B cell (primary cell): ENCODE results near the gene LAMA2.

Experiments
- EZH2 ChIP-seq: IDR thresholded peaks from 2 replicates; pipeline ENCODE4 v1.6.1; 2012; ENCODE audit warnings: borderline replicate concordance, low read depth, mild to moderate bottlenecking, moderate library complexity, low read length; ENCODE audit not compliant: insufficient read depth, poor library complexity, severe bottlenecking
- TF ChIP-seq, protein P1 (sequence below): fragments of 200-600 bp; IDR thresholded peaks from one replicate; pipeline ENCODE4 v1.8.0; 2022; ENCODE audit warnings: antibody characterized with exemption, mild to moderate bottlenecking

DNA sequence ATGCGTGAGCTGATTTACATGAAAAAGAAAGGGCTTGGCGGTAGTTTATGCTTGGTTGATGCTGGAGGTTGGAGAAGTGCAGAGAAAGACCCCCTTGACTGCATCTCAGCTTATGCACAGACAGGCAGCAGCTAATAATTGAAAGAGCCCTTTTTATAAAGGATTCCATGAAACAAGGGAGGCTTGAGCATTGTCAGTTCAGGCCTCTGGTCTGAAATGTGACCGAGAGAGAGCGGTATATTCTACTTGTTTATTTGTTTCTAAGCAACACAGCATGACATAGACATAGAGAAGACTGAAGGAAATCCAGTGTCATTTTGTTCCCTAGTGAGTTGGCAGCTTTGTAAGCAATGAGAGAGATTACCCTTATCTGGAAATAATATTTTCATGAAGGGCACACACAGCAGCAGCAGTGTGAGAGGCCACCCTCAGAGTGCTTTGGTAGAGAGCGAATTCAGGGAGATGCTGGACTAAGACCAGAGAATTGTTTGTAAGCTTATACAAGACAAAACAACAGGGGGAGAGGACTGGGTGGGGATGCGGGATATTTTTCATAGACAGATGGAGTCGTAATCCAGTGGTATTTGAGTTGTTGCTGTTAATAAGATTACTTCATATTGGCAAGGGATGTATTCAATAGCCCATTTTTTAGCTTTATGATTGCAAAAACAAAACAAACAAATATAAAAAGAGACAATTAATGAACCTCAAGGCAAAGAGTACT is 34.6 kb upstream of the LAMA2 start:
- TF ChIP-seq, protein P1, sequence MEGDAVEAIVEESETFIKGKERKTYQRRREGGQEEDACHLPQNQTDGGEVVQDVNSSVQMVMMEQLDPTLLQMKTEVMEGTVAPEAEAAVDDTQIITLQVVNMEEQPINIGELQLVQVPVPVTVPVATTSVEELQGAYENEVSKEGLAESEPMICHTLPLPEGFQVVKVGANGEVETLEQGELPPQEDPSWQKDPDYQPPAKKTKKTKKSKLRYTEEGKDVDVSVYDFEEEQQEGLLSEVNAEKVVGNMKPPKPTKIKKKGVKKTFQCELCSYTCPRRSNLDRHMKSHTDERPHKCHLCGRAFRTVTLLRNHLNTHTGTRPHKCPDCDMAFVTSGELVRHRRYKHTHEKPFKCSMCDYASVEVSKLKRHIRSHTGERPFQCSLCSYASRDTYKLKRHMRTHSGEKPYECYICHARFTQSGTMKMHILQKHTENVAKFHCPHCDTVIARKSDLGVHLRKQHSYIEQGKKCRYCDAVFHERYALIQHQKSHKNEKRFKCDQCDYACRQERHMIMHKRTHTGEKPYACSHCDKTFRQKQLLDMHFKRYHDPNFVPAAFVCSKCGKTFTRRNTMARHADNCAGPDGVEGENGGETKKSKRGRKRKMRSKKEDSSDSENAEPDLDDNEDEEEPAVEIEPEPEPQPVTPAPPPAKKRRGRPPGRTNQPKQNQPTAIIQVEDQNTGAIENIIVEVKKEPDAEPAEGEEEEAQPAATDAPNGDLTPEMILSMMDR = no peak
- TF ChIP-seq EZH2 = no peak
